CD4-positive, alpha-beta memory T cell (primary cell): ENCODE results near the gene HECTD2. TPM values are rescaled to one million over a fixed set of nuclear protein-coding genes. Genes with fewer than 3 reads are reported as not detected.

ENCODE experiments used
- CTCF ChIA-PET: fragments of 350-600 bp; sonication (Branson Sonifier 250); formaldehyde crosslinking; loops from one replicate; lab custom pipeline; 2021; ENCODE audit warnings: inconsistent platforms; ENCODE audit not compliant: partially characterized antibody; lab: Charles Lee
- POLR2A ChIA-PET: fragments of 350-600 bp; sonication (Branson Sonifier 250); formaldehyde crosslinking; loops from one replicate; lab custom pipeline; 2021; ENCODE audit not compliant: partially characterized antibody; lab: Charles Lee
- DNase-seq, 5 donors: peaks; one replicate each; pipeline versions ENCODE4 v3.0.0 to v3.0.0-alpha.2; 2020 to 2022; ENCODE audit warnings: mixed read lengths in 1 of 5
- H3K27ac ChIP-seq: one replicate; pipeline ENCODE4 v1.7.0; 2013; ENCODE audit warnings: low read depth, low read length
- H3K27me3 ChIP-seq: 2 replicates; pipeline ENCODE4 v1.7.0; 2013; ENCODE audit warnings: mild to moderate bottlenecking, low read length, moderate library complexity; ENCODE audit not compliant: insufficient read depth
- H3K36me3 ChIP-seq: 2 replicates; pipeline ENCODE4 v1.7.0; 2013; ENCODE audit warnings: mild to moderate bottlenecking, low read length, moderate library complexity; ENCODE audit not compliant: insufficient read depth
- H3K4me1 ChIP-seq: 2 replicates; pipeline ENCODE4 v1.7.0; 2013; ENCODE audit warnings: mild to moderate bottlenecking, low read length, moderate library complexity; ENCODE audit not compliant: insufficient read depth
- H3K4me3 ChIP-seq, 2 donors: one replicate each; pipeline ENCODE4 v1.7.0; 2013; ENCODE audit warnings: low read length in 2 of 2, mild to moderate bottlenecking in 1 of 2
- H3K9me3 ChIP-seq, 2 donors: one replicate each; pipeline ENCODE4 v1.7.0; 2013; ENCODE audit warnings: low read length in 2 of 2, control low read depth in 1 of 2; ENCODE audit not compliant: control insufficient read depth in 1 of 2
- H3K27ac Mint-ChIP-seq, 7 donors: one replicate each; pipeline ENCODE4 v1.8.0; 2020 to 2021; ENCODE audit warnings: mixed read lengths in 7 of 7, mild to moderate bottlenecking in 6 of 7, inconsistent platforms in 3 of 7, moderate library complexity in 3 of 7
- H3K27me3 Mint-ChIP-seq, 2 donors: one replicate each; pipeline ENCODE4 v1.8.0; 2020 to 2021; ENCODE audit warnings: mixed read lengths in 2 of 2
- H3K36me3 Mint-ChIP-seq, 2 donors: one replicate each; pipeline ENCODE4 v1.8.0; 2020 to 2021; ENCODE audit warnings: mixed read lengths in 2 of 2, inconsistent platforms in 1 of 2, mild to moderate bottlenecking in 1 of 2
- H3K4me1 Mint-ChIP-seq, 4 donors: one replicate each; pipeline ENCODE4 v1.8.0; 2020 to 2021; ENCODE audit warnings: mixed read lengths in 4 of 4, mild to moderate bottlenecking in 1 of 4
- H3K4me3 Mint-ChIP-seq, 8 donors: one replicate each; pipeline ENCODE4 v1.8.0; 2020 to 2021; ENCODE audit warnings: mixed read lengths in 8 of 8, mild to moderate bottlenecking in 7 of 8, moderate library complexity in 6 of 8, inconsistent platforms in 3 of 8
- H3K9me3 Mint-ChIP-seq, 8 donors: one replicate each; pipeline ENCODE4 v1.8.0; 2020 to 2021; ENCODE audit warnings: mixed read lengths in 8 of 8, mild to moderate bottlenecking in 5 of 8, inconsistent platforms in 3 of 8, moderate library complexity in 1 of 8
- intact Hi-C: fragments of 100-400 bp; cut with micrococcal nuclease; formaldehyde crosslinking; loops from one replicate; pipeline ENCODE4 v1.15.1; 2023
- polyA plus RNA-seq, 2 donors: library from polyadenylated mRNA; unstranded; fragments of 300-500 nt; fragmentation: Illumina TruSeq; gene quantifications; one replicate each; pipeline ENCODE4 v1.2.3, GENCODE V29; 2021
- total RNA-seq, 2 experiments: library from RNA; stranded (reverse); gene quantifications; one replicate each; pipeline ENCODE4 v1.2.3, GENCODE V29; 2021

HECTD2 gene
- total and polyA plus RNA-seq, 4 experiments from 2014 or later = 0.37 to 2.7 (median 1.6) TPM

- no peaks in the 10 kb centered on the region for H3K36me3 Mint-ChIP-seq
- H3K27me3 Mint-ChIP-seq = peaks cover 7 to 9% of the 10 kb centered on the region in 2 donors
- Histone ChIP-seq H3K27ac (no peak overlapping the region), H3K9me3 (no peaks in the 10 kb centered on the region), H3K4me1 (no peaks in the 10 kb centered on the region), H3K4me3 (no peak overlapping the region), H3K27me3 (no peaks in the 10 kb centered on the region), H3K36me3 (no peaks in the 10 kb centered on the region)
- intact Hi-C loops = no loop called here
- no peak for DNase-seq
- CTCF ChIA-PET = no interaction called here
- POLR2A ChIA-PET = no interaction called here
- no peak overlapping the region for H3K27ac Mint-ChIP-seq
- H3K4me3 Mint-ChIP-seq = peak overlapping the region in 1 of 8 donors; percentile 21
- no peaks in the 10 kb centered on the region for H3K4me1 Mint-ChIP-seq
- H3K9me3 Mint-ChIP-seq = peaks cover 0 to 5% (median 3%) of the 10 kb centered on the region in 8 donors
Observed at GRCh38 chr10:91536733-91537132, 126.6 kb downstream of the HECTD2 start.

- ChIA-PET POLR2A (no interaction called here), CTCF (no interaction called here)
- DNase-seq = no peak
- no peak overlapping the region for H3K27ac ChIP-seq
- no peaks in the 10 kb centered on the region for H3K4me1 Mint-ChIP-seq
- peaks cover 0 to 5% (median 3%) of the 10 kb centered on the region in 8 donors for H3K9me3 Mint-ChIP-seq
- peaks cover 7 to 10% of the 10 kb centered on the region in 2 donors for H3K27me3 Mint-ChIP-seq
- H3K4me1 ChIP-seq = no peaks in the 10 kb centered on the region
- H3K4me3 Mint-ChIP-seq = no peak overlapping the region
- no peak overlapping the region for H3K4me3 ChIP-seq
- H3K27ac Mint-ChIP-seq = no peak overlapping the region
- H3K36me3 Mint-ChIP-seq = no peaks in the 10 kb centered on the region
- H3K27me3 ChIP-seq = no peaks in the 10 kb centered on the region
- no peaks in the 10 kb centered on the region for H3K9me3 ChIP-seq
- no peaks in the 10 kb centered on the region for H3K36me3 ChIP-seq
- intact Hi-C loops = no loop called here
Observed at GRCh38 chr10:91537614-91538383, 127.7 kb downstream of the HECTD2 start.

- H3K36me3 Mint-ChIP-seq = no peaks in the 10 kb centered on the region
- ChIA-PET POLR2A (no interaction called here), CTCF (no interaction called here)
- Histone ChIP-seq H3K27ac (no peak overlapping the region), H3K4me3 (no peak overlapping the region), H3K36me3 (no peaks in the 10 kb centered on the region), H3K27me3 (no peaks in the 10 kb centered on the region), H3K9me3 (no peaks in the 10 kb centered on the region), H3K4me1 (no peaks in the 10 kb centered on the region)
- no peak overlapping the region for H3K4me3 Mint-ChIP-seq
- DNase-seq = no peak
- H3K27ac Mint-ChIP-seq = no peak overlapping the region
- H3K9me3 Mint-ChIP-seq = peaks cover 0 to 5% (median 0%) of the 10 kb centered on the region in 8 donors
- intact Hi-C loops = no loop called here
- peaks cover 9 to 12% of the 10 kb centered on the region in 2 donors for H3K27me3 Mint-ChIP-seq
- H3K4me1 Mint-ChIP-seq = no peaks in the 10 kb centered on the region
Observed at GRCh38 chr10:91539930-91540329, 129.8 kb downstream of the HECTD2 start.

- Mint-ChIP-seq H3K9me3 (peaks cover 0 to 5% (median 0%) of the 10 kb centered on the region in 8 donors), H3K4me1 (no peaks in the 10 kb centered on the region), H3K36me3 (no peaks in the 10 kb centered on the region), H3K27ac (no peak overlapping the region), H3K4me3 (no peak overlapping the region), H3K27me3 (peaks cover 9 to 12% of the 10 kb centered on the region in 2 donors)
- ChIA-PET POLR2A (no interaction called here), CTCF (no interaction called here)
- Histone ChIP-seq H3K36me3 (no peaks in the 10 kb centered on the region), H3K4me1 (no peaks in the 10 kb centered on the region), H3K27ac (no peak overlapping the region), H3K27me3 (no peaks in the 10 kb centered on the region), H3K4me3 (no peak overlapping the region), H3K9me3 (no peaks in the 10 kb centered on the region)
- intact Hi-C loops = no loop called here
- DNase-seq = no peak
Observed at GRCh38 chr10:91540733-91541132, 130.6 kb downstream of the HECTD2 start.

GRCh38 chr10:91541481-91541880 lies 131.3 kb downstream of the HECTD2 start:
- Histone ChIP-seq H3K4me1 (no peaks in the 10 kb centered on the region), H3K27ac (no peak overlapping the region), H3K36me3 (no peaks in the 10 kb centered on the region), H3K4me3 (no peak overlapping the region), H3K27me3 (no peaks in the 10 kb centered on the region), H3K9me3 (no peaks in the 10 kb centered on the region)
- Mint-ChIP-seq H3K36me3 (no peaks in the 10 kb centered on the region), H3K4me1 (no peaks in the 10 kb centered on the region), H3K4me3 (no peak overlapping the region), H3K9me3 (peaks cover 0 to 5% (median 0%) of the 10 kb centered on the region in 8 donors), H3K27ac (no peak overlapping the region), H3K27me3 (peaks cover 9 to 11% of the 10 kb centered on the region in 2 donors)
- intact Hi-C loops = no loop called here
- ChIA-PET POLR2A (no interaction called here), CTCF (no interaction called here)
- DNase-seq = no peak

GRCh38 chr10:91545384-91545783 lies 135.2 kb downstream of the HECTD2 start:
- Mint-ChIP-seq H3K36me3 (no peaks in the 10 kb centered on the region), H3K4me1 (no peaks in the 10 kb centered on the region), H3K27me3 (peaks cover 9 to 10% of the 10 kb centered on the region in 2 donors), H3K4me3 (no peak overlapping the region), H3K9me3 (peaks cover 0 to 4% (median 0%) of the 10 kb centered on the region in 8 donors), H3K27ac (no peak overlapping the region)
- Histone ChIP-seq H3K9me3 (no peaks in the 10 kb centered on the region), H3K27ac (no peak overlapping the region), H3K36me3 (no peaks in the 10 kb centered on the region), H3K4me3 (no peak overlapping the region), H3K4me1 (no peaks in the 10 kb centered on the region), H3K27me3 (no peaks in the 10 kb centered on the region)
- ChIA-PET POLR2A (no interaction called here), CTCF (no interaction called here)
- no peak for DNase-seq
- intact Hi-C loops = no loop called here

GRCh38 chr10:91545838-91546237 lies 135.7 kb downstream of the HECTD2 start:
- Histone ChIP-seq H3K4me3 (no peak overlapping the region), H3K9me3 (no peaks in the 10 kb centered on the region), H3K27ac (no peak overlapping the region), H3K4me1 (no peaks in the 10 kb centered on the region), H3K27me3 (no peaks in the 10 kb centered on the region), H3K36me3 (no peaks in the 10 kb centered on the region)
- H3K27me3 Mint-ChIP-seq = peaks cover 9 to 10% of the 10 kb centered on the region in 2 donors
- H3K4me3 Mint-ChIP-seq = no peak overlapping the region
- ChIA-PET CTCF (no interaction called here), POLR2A (no interaction called here)
- no peak for DNase-seq
- H3K27ac Mint-ChIP-seq = no peak overlapping the region
- H3K9me3 Mint-ChIP-seq = peaks cover 0 to 4% (median 0%) of the 10 kb centered on the region in 8 donors
- intact Hi-C loops = no loop called here
- no peaks in the 10 kb centered on the region for H3K4me1 Mint-ChIP-seq
- no peaks in the 10 kb centered on the region for H3K36me3 Mint-ChIP-seq
